HG03378 (cell line): ENCODE measurements around the gene LRRC17.

ENCODE experiments used
- ATAC-seq: cut with Tn5 transposase; IDR thresholded peaks from one replicate; pipeline ENCODE4 v1.9.1; 2021; ENCODE audit warnings: mild to moderate bottlenecking, moderate library complexity; ENCODE audit not compliant: unreplicated experiment

Gene LRRC17

GRCh38 chr7:102983602-102984001 lies 70.8 kb downstream of the LRRC17 start:
- ATAC-seq = no peak

GRCh38 chr7:102985176-102985783 lies 72.5 kb downstream of the LRRC17 start:
- no peak for ATAC-seq

GRCh38 chr7:102988088-102988487 lies 75.3 kb downstream of the LRRC17 start:
- ATAC-seq = no peak

GRCh38 chr7:102988631-102989560 lies 76.1 kb downstream of the LRRC17 start:
- ATAC-seq = no peak

- ATAC-seq = no peak
Measured at GRCh38 chr7:102990642-102991041, 77.8 kb downstream of the LRRC17 start.

GRCh38 chr7:102991077-102991539 lies 78.3 kb downstream of the LRRC17 start:
- ATAC-seq = no peak

- no peak for ATAC-seq
Measured at GRCh38 chr7:102991540-102992214, 78.9 kb downstream of the LRRC17 start.

- ATAC-seq = no peak
Measured at GRCh38 chr7:102992509-102992937, 79.7 kb downstream of the LRRC17 start.

GRCh38 chr7:102992938-102993717 lies 80.3 kb downstream of the LRRC17 start:
- ATAC-seq = no peak

- no peak for ATAC-seq
Measured at GRCh38 chr7:102993718-102994029, 80.9 kb downstream of the LRRC17 start.

GRCh38 chr7:102994567-102994966 lies 81.8 kb downstream of the LRRC17 start:
- ATAC-seq = no peak
